Renal pelvis (tissue), 12 donors: ENCODE measurements around the gene GFRA4. TPM values are rescaled to one million over a fixed set of nuclear protein-coding genes. Genes with fewer than 3 reads are reported as not detected.

Experiments
- DNase-seq: peaks from one replicate; pipeline ENCODE4 v3.0.0-alpha.2; 2013
- long read RNA-seq, 16 experiments: transcript quantifications; one replicate each; lab custom pipeline, GENCODE V29; 2026
- polyA plus RNA-seq, 3 donors: library from polyadenylated mRNA; unstranded; fragments of 120-200 nt; gene quantifications; one replicate each; pipeline ENCODE4 v1.2.1, GENCODE V29; 2013; ENCODE audit not compliant: insufficient read length in 3 of 3

GFRA4 gene, protein sequence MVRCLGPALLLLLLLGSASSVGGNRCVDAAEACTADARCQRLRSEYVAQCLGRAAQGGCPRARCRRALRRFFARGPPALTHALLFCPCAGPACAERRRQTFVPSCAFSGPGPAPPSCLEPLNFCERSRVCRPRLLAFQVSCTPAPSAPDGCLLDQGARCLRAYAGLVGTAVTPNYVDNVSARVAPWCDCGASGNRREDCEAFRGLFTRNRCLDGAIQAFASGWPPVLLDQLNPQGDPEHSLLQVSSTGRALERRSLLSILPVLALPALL
- under 1 TPM; 0.16 to 0.23 (median 0.21) TPM for polyA plus RNA-seq
- long read RNA-seq, donor 1 = 0 reads
- long read RNA-seq, donor 2 = 0 reads
- long read RNA-seq, donor 3 = 0 reads
- long read RNA-seq, donor 4 = 0 reads
- long read RNA-seq, donor 5 = 0 reads
- long read RNA-seq, donor 6 = 0 reads
- long read RNA-seq, donor 7 = 0 reads
- long read RNA-seq, donor 8 = 0 reads
- long read RNA-seq, donor 9 = 0 reads
- long read RNA-seq, donor 10 = 0 reads
- long read RNA-seq, donor 11 = 0 reads
- long read RNA-seq, donor 12 = 0 reads
- long read RNA-seq, donor 13 = 0 reads
- long read RNA-seq, donor 14 = 0 reads
- long read RNA-seq, donor 15 = 0 reads
- long read RNA-seq, donor 16 = 0 reads

GRCh38 chr20:3663031-3663701 is at the start of gene GFRA4:
Gene GFRA4 (minus strand): TSS chr20:3663399. CDS start chr20:3663399, 0 bp downstream.
- DNase-seq = no peak

DNA sequence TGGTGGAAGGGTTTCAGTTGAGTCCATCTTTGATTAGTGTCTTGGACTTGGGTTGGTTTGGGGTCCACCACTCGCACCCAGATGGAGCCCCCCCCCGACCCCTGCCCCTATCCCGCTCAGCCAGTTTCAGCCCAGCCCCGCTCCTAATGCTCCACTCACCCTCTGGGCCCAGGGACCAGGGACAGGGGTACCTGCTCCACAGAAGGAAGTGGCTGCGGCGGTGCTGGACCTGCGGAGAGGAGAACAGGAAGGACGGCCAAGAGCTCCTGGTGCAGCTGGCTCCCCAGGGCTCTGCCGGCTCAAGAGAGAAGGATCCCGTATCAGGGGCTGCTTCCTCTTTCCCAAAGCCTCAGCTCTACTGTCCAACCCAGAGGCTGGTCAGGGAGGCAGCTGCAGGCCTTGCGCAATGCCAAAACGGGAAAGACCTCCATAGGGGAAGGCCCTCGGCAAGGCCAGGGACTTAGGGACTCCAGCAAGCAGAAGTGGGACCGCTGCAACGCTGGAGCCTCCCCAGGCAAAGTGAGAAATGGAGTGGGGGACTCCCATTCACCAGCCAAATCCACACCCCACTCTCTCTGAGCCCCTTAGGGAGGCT is 49.2 kb upstream of the GFRA4 start, which contains the start of gene SIGLEC1:
TSS of gene SIGLEC1 (minus strand) at position 322 of the 595 bp plus-strand sequence. CDS start 5,472 bp downstream, outside the sequence.
- no peak for DNase-seq

GRCh38 chr20:3711484-3711941 is 48.3 kb upstream of the GFRA4 start:
- DNase-seq = no peak

DNA sequence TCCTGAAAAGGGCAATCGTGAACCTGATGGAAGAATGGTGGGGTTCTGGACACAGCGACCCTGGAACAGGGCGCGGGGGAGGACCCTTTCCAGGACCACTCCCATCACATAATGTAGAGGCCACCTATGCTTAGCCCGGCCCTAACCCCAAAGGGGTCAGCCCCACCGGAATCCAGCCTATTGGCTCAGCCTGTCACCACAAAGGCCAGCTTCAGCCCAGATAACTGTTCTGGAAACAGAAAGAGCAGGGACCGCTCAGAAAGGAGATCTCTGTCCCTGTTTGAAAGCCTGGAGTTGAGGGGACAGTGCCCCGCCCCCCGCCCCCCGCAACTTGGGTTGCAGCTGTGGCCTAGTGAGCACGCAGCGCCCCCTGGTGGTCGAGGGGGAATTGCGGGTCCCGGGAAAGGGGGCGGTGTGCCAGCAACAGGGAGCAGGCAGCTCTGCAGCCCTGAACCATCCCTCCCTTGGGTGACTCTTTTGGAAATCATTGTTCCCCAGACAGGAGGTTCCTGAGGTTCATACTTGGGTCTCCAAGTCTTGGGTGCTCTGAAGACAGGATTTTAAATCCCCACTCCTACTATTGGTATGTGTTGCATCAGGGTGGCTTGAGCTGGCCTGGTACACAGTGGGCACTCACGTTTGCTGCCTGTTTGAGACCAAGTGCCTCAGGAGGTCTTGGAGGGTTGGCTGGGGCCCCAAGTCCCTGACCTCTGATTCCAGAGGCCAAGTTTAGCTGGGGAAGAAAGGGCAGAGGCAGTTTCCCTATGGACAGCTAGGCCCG is 47.7 kb upstream of the GFRA4 start:
- DNase-seq = peak; percentile 39

DNA sequence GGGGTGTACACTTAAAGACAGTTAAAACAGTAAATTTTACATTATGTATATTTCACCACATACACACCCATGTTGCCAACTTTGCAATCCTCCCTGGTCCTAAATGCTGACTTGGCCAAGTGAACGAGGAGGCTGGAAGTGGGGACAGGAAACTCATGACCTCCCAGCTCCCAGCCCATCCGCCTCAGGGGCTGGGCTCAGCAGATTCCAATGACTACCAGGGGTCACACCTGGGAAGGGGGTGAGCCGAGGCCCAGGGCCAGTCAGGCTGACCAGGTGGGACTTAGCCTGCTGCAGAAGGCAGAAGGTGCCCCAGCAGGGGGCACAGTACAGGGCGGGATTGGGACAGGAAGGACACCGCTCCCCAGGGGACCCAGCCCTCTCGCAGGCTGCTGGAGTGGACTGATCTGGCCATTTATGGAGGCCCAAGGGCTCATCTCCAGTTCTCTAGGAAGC is 46.8 kb upstream of the GFRA4 start:
- no peak for DNase-seq

DNA sequence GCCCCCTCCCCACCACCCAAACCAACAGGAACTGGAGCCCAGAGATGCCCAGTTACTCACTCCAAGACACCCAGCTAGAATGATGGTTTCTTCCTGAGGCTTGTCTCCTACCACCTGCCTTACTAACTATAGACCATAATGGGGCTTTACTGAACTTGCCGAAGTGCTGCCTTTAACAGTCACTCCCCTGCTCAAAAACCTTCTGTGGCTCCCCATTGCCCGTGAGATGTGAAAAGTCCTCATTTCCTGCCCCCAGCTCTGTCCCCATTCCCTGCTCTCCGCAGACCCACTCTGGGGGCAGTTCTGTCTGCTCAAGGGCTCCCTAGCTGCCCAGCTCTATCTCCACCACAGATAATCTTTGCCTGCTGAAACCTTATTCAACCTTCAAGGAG is 44.3 kb upstream of the GFRA4 start:
- DNase-seq = no peak

DNA sequence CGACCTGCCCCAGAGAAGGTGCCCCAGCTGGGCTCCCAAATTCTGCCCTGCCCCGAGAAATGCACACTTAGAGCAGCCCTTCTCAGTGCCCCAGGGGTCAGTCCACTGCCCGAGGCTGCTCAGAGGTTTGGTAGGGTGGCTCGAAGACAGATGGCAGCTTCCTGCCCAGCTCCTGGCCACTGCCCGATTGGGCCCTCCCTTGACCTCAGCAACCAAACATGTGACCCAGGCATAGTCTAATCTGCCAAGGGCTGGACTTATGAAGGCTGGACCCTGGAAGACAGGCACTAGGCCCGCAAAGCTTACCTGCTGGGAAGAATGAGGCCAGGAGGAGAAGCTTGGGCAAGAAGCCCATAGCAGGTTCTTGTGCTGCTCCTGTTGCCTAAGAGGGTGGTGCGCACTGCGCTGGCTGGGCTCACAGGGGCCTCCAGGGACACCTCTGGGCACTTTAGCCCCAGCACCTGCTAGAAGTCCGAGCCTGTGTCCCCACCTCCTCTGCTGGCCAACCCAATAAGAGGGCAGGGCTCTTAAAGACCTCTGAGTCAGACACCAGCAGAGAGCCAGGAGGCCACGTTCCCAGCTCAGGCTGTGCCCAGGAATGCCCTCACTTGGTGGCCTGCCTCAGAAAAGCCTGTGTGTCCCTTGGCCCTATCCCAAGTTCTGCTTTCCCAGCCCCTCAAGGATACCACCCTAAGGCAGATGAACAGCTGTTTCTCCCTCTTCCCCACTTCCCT is 43.7 kb upstream of the GFRA4 start:
- no peak for DNase-seq

- DNase-seq = no peak
These were observed 43.0 kb upstream of the GFRA4 start for GRCh38 chr20:3705970-3706739.

- DNase-seq = no peak
These were observed 42.3 kb upstream of the GFRA4 start for GRCh38 chr20:3705491-3705969.

DNA sequence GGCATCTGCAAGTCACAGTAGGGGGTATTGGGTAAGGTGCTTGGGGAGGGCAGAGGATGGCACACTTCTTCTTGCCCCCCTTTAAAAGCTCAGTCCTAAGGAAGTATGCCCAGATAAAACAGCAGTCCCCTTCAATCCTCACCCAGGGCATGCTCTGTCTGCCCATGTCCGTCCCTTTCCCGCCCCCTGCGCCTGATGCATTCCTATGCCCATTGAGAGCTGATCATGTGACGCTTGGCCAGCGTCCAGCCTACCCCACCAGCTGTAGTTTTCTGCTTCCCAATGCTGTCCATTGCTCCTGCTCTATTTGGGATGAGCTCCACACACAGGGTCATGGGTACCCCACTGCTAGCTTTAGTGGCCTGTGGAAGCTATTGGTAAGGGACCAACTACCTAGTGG is 40.9 kb upstream of the GFRA4 start:
- DNase-seq = no peak

DNA sequence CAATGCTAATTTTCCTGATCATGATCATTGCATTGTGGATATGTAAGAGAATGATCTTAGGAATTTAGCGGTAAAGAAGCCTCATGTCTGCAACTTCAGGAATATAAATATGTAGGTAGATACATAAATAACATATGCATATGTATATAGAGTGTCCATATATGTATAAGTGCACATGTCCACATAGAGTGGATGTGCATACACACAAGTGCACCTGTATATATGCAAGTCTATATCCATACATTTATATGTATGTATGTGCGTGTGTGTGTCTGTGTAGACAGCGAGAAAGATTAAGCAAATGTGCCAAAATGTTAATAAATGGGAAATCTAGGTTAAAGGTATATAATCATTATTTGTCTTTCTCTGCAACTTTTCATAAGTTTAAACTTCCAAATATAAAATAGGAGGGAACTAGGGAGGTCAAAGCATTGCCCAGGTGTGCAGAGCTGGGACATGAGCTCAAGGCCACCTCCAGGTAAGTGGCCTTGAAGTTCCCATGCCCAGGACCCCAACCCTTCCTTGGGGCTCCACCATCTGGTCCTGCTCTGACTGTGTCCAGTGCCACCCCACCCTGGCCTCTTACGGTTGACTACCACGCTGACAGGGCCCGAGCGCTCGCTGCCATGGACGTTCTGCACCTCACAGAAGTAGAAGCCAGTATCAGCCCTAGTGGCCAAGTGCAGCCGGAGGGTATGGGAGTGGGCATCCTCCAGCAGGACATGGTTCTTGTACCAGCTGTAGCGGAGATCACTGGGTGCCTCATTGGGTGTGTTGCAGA is 39.6 kb upstream of the GFRA4 start:
- DNase-seq = no peak

DNA sequence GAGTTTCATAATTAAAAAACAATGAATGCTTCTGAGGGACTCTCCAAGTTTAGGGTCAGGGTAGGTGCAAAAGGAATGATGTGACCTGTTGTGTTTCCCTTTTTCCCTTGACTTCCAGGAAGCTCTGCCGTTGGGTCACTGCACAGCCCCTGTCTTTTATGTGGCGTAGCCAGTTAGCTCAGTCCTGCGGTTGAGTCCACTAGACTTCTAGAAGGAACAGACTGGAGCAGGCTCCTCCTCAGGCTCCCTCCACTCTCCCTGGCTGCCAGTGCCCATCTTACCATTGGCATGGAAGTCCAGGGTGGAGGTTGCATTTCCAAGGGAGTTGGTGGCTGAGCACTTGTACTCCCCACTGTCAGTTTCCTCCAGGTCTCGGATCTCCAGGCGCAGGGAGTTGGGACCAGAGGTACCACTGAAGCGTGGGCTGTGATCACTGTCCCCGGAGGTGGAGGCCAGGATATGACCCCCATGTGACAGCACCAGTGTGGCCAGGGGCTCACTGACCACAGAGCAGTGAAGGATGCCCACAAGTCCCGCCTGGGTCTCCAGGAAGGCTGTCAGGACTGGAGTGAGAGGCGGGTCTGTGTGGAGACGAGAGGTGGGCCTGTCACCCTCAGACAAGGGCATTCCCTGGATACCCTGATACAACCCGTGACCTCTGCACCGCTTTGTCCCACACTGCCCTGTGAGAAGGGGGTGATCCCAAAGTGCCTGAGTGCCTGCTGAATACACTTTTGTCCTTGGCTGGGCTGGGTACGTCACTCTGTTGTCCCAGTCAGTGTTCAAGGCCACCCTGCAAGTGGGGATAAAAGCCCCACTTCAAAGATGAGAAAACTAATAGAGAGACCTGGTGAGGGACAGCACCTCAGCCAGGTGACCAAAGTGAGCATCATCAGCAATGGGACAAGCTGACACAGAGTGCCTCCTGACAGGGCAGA is 38.1 kb upstream of the GFRA4 start:
- no peak for DNase-seq

GRCh38 chr20:3699037-3699436 is 35.8 kb upstream of the GFRA4 start:
- no peak for DNase-seq

DNA sequence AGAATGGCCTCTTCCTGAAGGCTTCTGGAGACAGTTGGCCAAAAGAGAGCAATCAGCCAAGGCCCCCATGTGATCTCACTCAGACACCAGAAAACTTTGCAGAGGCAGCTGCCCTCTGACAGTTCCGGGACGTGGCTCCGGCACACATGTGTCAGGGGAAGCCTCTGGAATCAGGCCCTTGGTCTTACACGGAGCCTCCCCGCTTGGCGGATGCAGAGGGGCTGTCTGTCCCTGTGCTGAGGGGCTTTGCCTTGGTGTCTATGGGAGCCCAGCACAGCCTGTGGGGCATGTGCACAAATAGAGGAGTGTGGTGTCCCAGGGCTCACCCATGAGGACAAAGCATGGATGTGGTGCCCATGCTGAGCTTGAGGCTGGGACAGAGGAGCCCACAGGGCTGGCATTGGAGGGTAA is 35.4 kb upstream of the GFRA4 start:
- DNase-seq = no peak

GRCh38 chr20:3697588-3698305 is 34.5 kb upstream of the GFRA4 start:
- DNase-seq = no peak

- DNase-seq = no peak
These were observed 33.8 kb upstream of the GFRA4 start for GRCh38 chr20:3696745-3697587.
